Sigmoid colon (tissue), 4 donors: Measurements from ENCODE around the gene MDFI.

Experiments used
- EP300 ChIP-seq, 4 donors: sonication (generic); formaldehyde crosslinking; IDR thresholded peaks; one replicate each; pipeline ENCODE4 v1.6.1; 2017; ENCODE audit warnings: antibody characterized with exemption in 4 of 4
- TF ChIP-seq, protein P1 (sequence below), 4 experiments: fragments of 450-650 bp in 3 of 4; fragments of 200-600 bp in 1 of 4; IDR thresholded peaks; one replicate each; pipeline ENCODE4 v1.5.1; 2016 to 2019; ENCODE audit warnings: antibody characterized with exemption in 4 of 4, mild to moderate bottlenecking in 3 of 4, moderate library complexity in 2 of 4

DNA sequence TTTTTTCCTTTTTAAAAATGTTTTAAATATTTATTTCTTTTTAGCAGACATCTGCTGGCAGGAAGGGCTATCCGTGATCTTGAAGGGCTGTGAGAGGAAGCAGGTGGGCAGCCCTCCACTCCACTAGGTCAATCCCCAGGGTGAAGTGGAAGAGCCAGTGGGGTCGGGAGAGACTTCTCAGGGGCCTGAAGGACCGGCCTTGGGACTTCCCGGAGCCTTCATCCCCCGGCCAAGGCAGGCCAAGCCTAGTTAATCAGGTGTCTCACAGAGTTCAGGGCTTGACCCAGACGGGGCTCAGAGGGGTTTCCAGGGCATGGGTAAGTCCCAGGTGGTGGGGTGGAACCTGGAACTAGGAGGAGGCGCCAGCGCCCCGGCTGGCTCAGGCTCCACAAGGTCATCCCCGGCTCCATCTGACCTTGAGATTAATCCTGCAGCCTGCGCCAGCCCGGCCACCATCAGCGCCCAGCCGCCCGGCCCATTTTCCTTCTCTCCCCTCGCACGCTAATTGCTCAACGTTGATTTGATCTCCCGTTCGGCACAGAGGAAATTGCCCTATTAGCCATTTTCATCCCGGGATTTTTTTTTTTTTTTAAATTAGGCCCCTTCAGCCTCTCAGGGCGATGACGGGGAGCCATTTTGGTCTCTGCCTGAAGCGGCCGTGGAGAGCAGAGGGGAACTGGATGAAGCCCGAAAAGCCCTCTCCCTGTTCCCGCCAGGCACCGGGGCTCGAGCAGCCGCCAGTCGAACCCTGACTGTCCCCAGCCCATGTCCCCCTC, 44.4 kb downstream of the MDFI start:
- TF ChIP-seq, protein P1, sequence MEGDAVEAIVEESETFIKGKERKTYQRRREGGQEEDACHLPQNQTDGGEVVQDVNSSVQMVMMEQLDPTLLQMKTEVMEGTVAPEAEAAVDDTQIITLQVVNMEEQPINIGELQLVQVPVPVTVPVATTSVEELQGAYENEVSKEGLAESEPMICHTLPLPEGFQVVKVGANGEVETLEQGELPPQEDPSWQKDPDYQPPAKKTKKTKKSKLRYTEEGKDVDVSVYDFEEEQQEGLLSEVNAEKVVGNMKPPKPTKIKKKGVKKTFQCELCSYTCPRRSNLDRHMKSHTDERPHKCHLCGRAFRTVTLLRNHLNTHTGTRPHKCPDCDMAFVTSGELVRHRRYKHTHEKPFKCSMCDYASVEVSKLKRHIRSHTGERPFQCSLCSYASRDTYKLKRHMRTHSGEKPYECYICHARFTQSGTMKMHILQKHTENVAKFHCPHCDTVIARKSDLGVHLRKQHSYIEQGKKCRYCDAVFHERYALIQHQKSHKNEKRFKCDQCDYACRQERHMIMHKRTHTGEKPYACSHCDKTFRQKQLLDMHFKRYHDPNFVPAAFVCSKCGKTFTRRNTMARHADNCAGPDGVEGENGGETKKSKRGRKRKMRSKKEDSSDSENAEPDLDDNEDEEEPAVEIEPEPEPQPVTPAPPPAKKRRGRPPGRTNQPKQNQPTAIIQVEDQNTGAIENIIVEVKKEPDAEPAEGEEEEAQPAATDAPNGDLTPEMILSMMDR (IDR thresholded peaks at IDR 0.05), result no peak
- TF ChIP-seq EP300 (IDR thresholded peaks at IDR 0.05), result no peak
